ENCODE measurements around the gene TRIM10.

DNA sequence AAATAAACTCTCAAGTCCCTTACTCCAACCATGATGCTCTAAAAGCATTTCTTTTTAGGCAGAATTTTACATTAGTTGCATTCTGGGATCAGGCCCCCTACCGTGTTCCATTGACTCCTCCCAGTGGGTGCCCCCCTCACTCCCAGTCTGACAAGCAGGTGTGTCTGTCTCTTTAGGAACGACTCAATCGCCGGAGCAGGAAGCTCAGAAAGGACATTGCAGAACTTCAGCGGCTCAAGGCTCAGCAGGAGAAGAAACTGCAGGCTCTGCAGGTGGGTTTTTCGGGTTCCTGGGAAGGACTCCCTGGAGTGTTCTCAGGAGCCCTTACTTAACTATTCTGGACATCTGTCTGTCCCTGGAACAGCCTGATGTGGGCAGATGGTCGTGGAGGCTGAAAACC, 15.2 kb downstream of the TRIM10 start:
- TF ChIP-seq, protein P1, sequence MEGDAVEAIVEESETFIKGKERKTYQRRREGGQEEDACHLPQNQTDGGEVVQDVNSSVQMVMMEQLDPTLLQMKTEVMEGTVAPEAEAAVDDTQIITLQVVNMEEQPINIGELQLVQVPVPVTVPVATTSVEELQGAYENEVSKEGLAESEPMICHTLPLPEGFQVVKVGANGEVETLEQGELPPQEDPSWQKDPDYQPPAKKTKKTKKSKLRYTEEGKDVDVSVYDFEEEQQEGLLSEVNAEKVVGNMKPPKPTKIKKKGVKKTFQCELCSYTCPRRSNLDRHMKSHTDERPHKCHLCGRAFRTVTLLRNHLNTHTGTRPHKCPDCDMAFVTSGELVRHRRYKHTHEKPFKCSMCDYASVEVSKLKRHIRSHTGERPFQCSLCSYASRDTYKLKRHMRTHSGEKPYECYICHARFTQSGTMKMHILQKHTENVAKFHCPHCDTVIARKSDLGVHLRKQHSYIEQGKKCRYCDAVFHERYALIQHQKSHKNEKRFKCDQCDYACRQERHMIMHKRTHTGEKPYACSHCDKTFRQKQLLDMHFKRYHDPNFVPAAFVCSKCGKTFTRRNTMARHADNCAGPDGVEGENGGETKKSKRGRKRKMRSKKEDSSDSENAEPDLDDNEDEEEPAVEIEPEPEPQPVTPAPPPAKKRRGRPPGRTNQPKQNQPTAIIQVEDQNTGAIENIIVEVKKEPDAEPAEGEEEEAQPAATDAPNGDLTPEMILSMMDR (conservative IDR thresholded peaks at IDR 0.05; ENCODE audit: low read length) = no peak
- TF ChIP-seq EZH2phosphoT487 (IDR thresholded peaks at IDR 0.05; ENCODE audit: borderline replicate concordance) = no peak
